Measurements from ENCODE around the gene LHX3. TPM values are rescaled to one million over a fixed set of nuclear protein-coding genes. Genes with fewer than 3 reads are reported as not detected.

The LHX3 gene
- total and polyA plus RNA-seq, 10 donors = not detected

DNA sequence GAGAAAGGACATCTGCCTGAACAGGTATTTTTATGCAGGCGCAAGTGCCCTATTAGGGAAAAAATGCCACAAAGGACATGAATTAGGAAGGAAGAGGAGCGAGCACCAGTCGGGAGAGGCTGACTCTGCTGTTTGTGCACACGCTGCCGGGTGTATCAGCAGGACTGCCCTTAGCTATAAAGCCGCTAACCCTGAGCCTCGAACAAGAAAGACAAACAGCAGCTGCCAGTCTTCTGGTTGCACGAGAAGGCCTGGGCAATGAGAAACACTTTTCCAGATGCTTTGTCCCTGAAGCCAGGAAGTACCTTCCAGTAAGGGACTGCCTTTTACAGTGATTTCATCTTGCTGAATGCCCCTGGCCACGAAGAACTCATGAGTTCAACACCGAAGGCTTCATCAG lies 28.0 kb upstream of the LHX3 start:
- Histone ChIP-seq H3K4me1 (peaks cover 0 to 81% (median 31%) of the 10 kb centered on the region in 6 donors), H3K36me3 (peaks cover 0 to 74% (median 19%) of the 10 kb centered on the region in 6 donors), H3K9me3 (no peaks in the 10 kb centered on the region), H3K4me3 (no peak overlapping the region), H3K27ac (peak overlapping the region in 1 of 8 donors; percentile 68), H3K27me3 (replicated peaks in 1 of 7) (no peaks in the 10 kb centered on the region)
- WGBS, 5 donors = 44 to 71% (median 61%) methylated on average over 10 of the region's 10 CpGs
- TF ChIP-seq POLR2A (IDR thresholded peaks at IDR 0.05) = no peak
- TF ChIP-seq, protein P1, sequence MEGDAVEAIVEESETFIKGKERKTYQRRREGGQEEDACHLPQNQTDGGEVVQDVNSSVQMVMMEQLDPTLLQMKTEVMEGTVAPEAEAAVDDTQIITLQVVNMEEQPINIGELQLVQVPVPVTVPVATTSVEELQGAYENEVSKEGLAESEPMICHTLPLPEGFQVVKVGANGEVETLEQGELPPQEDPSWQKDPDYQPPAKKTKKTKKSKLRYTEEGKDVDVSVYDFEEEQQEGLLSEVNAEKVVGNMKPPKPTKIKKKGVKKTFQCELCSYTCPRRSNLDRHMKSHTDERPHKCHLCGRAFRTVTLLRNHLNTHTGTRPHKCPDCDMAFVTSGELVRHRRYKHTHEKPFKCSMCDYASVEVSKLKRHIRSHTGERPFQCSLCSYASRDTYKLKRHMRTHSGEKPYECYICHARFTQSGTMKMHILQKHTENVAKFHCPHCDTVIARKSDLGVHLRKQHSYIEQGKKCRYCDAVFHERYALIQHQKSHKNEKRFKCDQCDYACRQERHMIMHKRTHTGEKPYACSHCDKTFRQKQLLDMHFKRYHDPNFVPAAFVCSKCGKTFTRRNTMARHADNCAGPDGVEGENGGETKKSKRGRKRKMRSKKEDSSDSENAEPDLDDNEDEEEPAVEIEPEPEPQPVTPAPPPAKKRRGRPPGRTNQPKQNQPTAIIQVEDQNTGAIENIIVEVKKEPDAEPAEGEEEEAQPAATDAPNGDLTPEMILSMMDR (IDR thresholded peaks at IDR 0.05 in 8 of 11, conservative IDR thresholded peaks at IDR 0.05 in 3 of 11) = no peak
- no peak for TF ChIP-seq POLR2AphosphoS5 (IDR thresholded peaks at IDR 0.05)
- no peak for DNase-seq
- intact Hi-C loops (cut with DNase I; ENCODE audit: low total_unique reads) = no loop called here

DNA sequence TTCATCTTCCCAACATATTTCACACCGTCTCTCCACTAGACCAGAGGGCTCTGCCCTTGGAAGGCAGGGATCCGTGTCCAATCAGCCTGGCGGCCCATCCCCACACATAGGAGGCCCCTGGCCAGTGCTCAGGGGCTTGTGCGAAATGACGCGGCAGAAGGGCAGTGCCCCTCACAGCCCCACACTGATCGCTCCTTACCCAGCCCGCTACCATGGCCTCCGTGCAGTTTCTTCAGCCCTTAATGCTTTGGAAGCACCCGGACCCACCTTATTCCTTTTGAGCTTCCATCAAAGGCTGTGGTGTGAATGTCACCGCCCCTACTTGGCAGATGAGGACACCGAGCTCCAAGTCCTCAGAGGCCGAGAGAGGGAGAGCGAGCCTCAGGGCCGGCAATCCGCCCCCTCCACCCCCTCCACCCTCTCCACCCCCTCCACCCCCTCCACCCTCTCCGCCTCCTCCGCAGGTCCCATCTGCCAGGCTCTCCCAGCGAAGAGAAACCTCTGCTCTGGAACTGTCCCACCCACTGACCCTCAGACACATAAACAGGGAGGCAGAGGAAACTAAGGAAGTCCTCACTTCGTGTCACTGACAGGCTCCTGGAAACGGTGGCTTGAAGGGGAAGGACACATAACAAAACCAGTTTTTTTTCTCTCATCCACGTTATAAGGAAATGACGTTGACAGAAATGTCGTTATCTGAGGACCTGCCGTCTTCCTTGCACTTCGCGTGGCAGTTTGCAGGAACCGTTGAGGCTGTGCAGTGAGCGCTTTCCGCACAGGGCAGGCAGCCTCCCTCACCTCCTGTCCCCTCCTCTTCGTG lies 26.8 kb upstream of the LHX3 start:
- peak in 2 of 3 donors; percentile 63 to 73 for TF ChIP-seq POLR2AphosphoS5 (IDR thresholded peaks at IDR 0.05)
- TF ChIP-seq, protein P1 (IDR thresholded peaks at IDR 0.05 in 8 of 11, conservative IDR thresholded peaks at IDR 0.05 in 3 of 11) = no peak
- intact Hi-C loops (cut with DNase I; ENCODE audit: low total_unique reads) = no loop called here
- peaks cover 0 to 67% (median 19%) of the 10 kb centered on the region in 6 donors for H3K36me3 ChIP-seq
- no peaks in the 10 kb centered on the region for H3K27me3 ChIP-seq (replicated peaks in 1 of 7)
- H3K4me1 ChIP-seq = peaks cover 0 to 84% (median 30%) of the 10 kb centered on the region in 6 donors
- H3K27ac ChIP-seq = peak overlapping the region in 7 of 8 donors; percentile 22 to 70 (median 57)
- 40 to 61% (median 45%) methylated on average over 31 of the region's 31 CpGs for WGBS, 5 donors
- H3K4me3 ChIP-seq = peak overlapping the region in 1 of 8 donors; percentile 35
- DNase-seq = no peak
- H3K9me3 ChIP-seq = no peaks in the 10 kb centered on the region

DNA sequence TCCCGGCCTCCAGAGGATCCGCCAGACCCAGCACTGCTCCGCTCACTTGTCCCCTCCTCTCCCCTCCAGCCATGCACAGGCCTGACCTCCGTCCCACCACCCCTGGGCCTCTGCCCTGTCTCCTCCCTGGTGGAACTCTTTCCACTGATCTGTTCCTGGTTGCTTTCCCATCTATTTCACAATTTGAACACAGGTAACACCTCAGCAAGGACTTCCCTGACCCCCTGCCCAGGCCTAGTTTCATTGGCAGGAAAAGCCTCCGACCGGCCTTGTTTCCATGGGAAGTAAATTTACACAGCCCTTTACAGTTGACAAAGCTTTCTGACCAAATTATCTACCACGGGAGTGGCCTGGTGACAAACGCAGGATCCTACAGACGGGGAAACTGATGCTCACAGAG lies 25.8 kb upstream of the LHX3 start:
- TF ChIP-seq, protein P1 (IDR thresholded peaks at IDR 0.05 in 8 of 11, conservative IDR thresholded peaks at IDR 0.05 in 3 of 11) = no peak
- TF ChIP-seq POLR2AphosphoS5 (IDR thresholded peaks at IDR 0.05) (no peak), POLR2A (IDR thresholded peaks at IDR 0.05) (no peak)
- Histone ChIP-seq H3K9me3 (no peaks in the 10 kb centered on the region), H3K36me3 (peaks cover 0 to 67% (median 10%) of the 10 kb centered on the region in 6 donors), H3K27me3 (replicated peaks in 1 of 7) (no peaks in the 10 kb centered on the region), H3K4me1 (peaks cover 0 to 87% (median 39%) of the 10 kb centered on the region in 6 donors), H3K27ac (no peak overlapping the region), H3K4me3 (no peak overlapping the region)
- DNase-seq = no peak
- intact Hi-C loops (cut with DNase I; ENCODE audit: low total_unique reads) = no loop called here
- 85 to 96% (median 90%) methylated on average over 9 of the region's 9 CpGs for WGBS, 5 donors

DNA sequence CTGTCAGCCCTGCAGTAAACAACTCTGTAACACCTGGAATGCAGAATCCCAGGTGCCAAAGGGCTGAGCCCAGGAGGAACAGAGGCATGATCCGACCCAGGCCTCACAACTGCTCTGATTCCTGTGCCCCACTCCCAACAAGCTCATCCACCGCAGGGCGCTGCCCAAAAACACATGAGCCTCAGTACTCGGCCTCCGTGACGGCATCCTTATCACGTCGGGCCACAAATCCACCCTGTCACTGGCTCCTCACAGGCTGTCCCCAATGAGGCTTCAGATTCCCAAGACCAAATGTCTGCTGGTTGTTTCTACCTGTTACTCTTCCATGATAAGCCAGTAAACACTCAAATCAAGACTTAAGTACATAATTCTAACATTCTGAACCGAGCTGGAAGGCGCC lies 25.4 kb upstream of the LHX3 start:
- H3K36me3 ChIP-seq = peaks cover 0 to 67% (median 8%) of the 10 kb centered on the region in 6 donors
- no peak overlapping the region for H3K27ac ChIP-seq
- TF ChIP-seq, protein P1 (IDR thresholded peaks at IDR 0.05 in 8 of 11, conservative IDR thresholded peaks at IDR 0.05 in 3 of 11) = no peak
- TF ChIP-seq POLR2A (IDR thresholded peaks at IDR 0.05) (no peak), POLR2AphosphoS5 (IDR thresholded peaks at IDR 0.05) (no peak)
- DNase-seq = no peak
- H3K4me1 ChIP-seq = peaks cover 0 to 91% (median 43%) of the 10 kb centered on the region in 6 donors
- no peaks in the 10 kb centered on the region for H3K9me3 ChIP-seq
- WGBS, 5 donors = 86 to 96% (median 92%) methylated on average over 10 of the region's 10 CpGs
- H3K27me3 ChIP-seq (replicated peaks in 1 of 7) = no peaks in the 10 kb centered on the region
- intact Hi-C loops (cut with DNase I; ENCODE audit: low total_unique reads) = no loop called here
- H3K4me3 ChIP-seq = no peak overlapping the region
